Endothelial cell of umbilical vein (primary cell): Measurements from ENCODE around the gene UST. TPM values are rescaled to one million over a fixed set of nuclear protein-coding genes. Genes with fewer than 3 reads are reported as not detected.
"Not testable (repeated sequence)": the region's sequence is repeated elsewhere in the genome, so short reads cannot be mapped to it uniquely, and the experiment has no call there.

Source experiments
- BruUV-seq: library from RNA; stranded (reverse); fragments of 400-500 nt; replicated peaks from 2 replicates; lab custom pipeline; 2021; lab: Mats Ljungman, UMichigan
- CTCF ChIA-PET: fragments of 300-600, 350-600 bp; sonication (Branson Sonifier 250); formaldehyde crosslinking; loops from one replicate; lab custom pipeline; 2021; ENCODE audit warnings: antibody characterized with exemption, inconsistent platforms; lab: Charles Lee
- POLR2A ChIA-PET: fragments of 300-600, 350-600 bp; sonication (Branson Sonifier 250); formaldehyde crosslinking; loops from one replicate; lab custom pipeline; 2021; ENCODE audit warnings: antibody characterized with exemption, inconsistent platforms; lab: Charles Lee
- DNase-seq: peaks from one replicate; pipeline ENCODE4 v3.0.0-alpha.2; 2011; ENCODE audit warnings: low read depth, low spot score
- FAIRE-seq: peaks from 2 replicates; lab custom pipeline; 2011; peaks lifted over from hg19 to GRCh38; lab: Jason Lieb, UNC
- H2AFZ ChIP-seq: 2 replicates; pipeline ENCODE4 v1.6.0; 2012; ENCODE audit warnings: low read depth, low read length, control low read depth, inconsistent platforms
- H3K27ac ChIP-seq: 2 replicates; pipeline ENCODE4 v1.5.1; 2011; ENCODE audit warnings: low read depth, mild to moderate bottlenecking, control low read depth, low read length, moderate library complexity; ENCODE audit not compliant: insufficient read depth
- H3K27me3 ChIP-seq, 2 experiments: 2 replicates each; pipeline versions ENCODE4 v1.6.0 to v1.6.1; 2011; ENCODE audit warnings: low read length in 2 of 2, mixed read lengths in 1 of 2; ENCODE audit not compliant: control insufficient read depth in 2 of 2, insufficient read depth in 2 of 2
- H3K36me3 ChIP-seq, 2 experiments: 2 replicates in 1 of 2; 3 replicates in 1 of 2; pipeline ENCODE4 v1.5.1; 2011; ENCODE audit warnings: low read length in 2 of 2, mild to moderate bottlenecking in 1 of 2, moderate library complexity in 1 of 2; ENCODE audit not compliant: control insufficient read depth in 2 of 2, insufficient read depth in 2 of 2; ENCODE audit errors: extremely low read depth in 1 of 2
- H3K4me1 ChIP-seq: 3 replicates; pipeline ENCODE4 v1.5.1; 2011; ENCODE audit warnings: mild to moderate bottlenecking, low read length; ENCODE audit not compliant: control insufficient read depth, insufficient read depth; ENCODE audit errors: extremely low read depth
- H3K4me2 ChIP-seq: 2 replicates; pipeline ENCODE4 v1.6.1; 2011; ENCODE audit warnings: low read length, control low read depth, mixed read lengths; ENCODE audit not compliant: insufficient read depth
- H3K4me3 ChIP-seq, 3 experiments: fragments of 200-600 bp in 1 of 3; sonication (generic), shearing (Covaris generic) in 1 of 3; replicated peaks in 1 of 3; 2 replicates each; pipeline ENCODE4 v1.5.1; 2011 to 2016; ENCODE audit warnings: control low read depth in 3 of 3, low read length in 3 of 3, mild to moderate bottlenecking in 2 of 3, inconsistent platforms in 1 of 3, low read depth in 1 of 3, moderate library complexity in 1 of 3; ENCODE audit not compliant: insufficient read depth in 1 of 3
- H3K79me2 ChIP-seq: 2 replicates; pipeline ENCODE4 v1.6.0; 2012; ENCODE audit warnings: low read length, inconsistent platforms; ENCODE audit not compliant: control insufficient read depth, insufficient read depth
- H3K9ac ChIP-seq: replicated peaks from 2 replicates; pipeline ENCODE3; 2011; ENCODE audit warnings: low read length, control low read depth; ENCODE audit not compliant: insufficient read depth; ENCODE audit errors: extremely low read depth
- H3K9me1 ChIP-seq: replicated peaks from 3 replicates; pipeline ENCODE4 v1.6.0; 2011; ENCODE audit warnings: mild to moderate bottlenecking, low read length; ENCODE audit not compliant: control insufficient read depth, insufficient read depth; ENCODE audit errors: extremely low read depth
- H3K9me3 ChIP-seq: replicated peaks from 2 replicates; pipeline ENCODE4 v1.5.1; 2012; ENCODE audit warnings: low read length, inconsistent platforms; ENCODE audit not compliant: control insufficient read depth, insufficient read depth
- H4K20me1 ChIP-seq: replicated peaks from 2 replicates; pipeline ENCODE3; 2011; ENCODE audit warnings: mild to moderate bottlenecking, low read length; ENCODE audit not compliant: control insufficient read depth, insufficient read depth; ENCODE audit errors: extremely low read depth
- CTCF ChIP-seq, 2 donors: IDR thresholded peaks; 1 replicate in 1 of 2; 2 replicates in 1 of 2; pipeline ENCODE4 v1.5.1; 2011; ENCODE audit warnings: low read length in 2 of 2, mild to moderate bottlenecking in 2 of 2, moderate library complexity in 2 of 2, control low read depth in 1 of 2, inconsistent platforms in 1 of 2, low read depth in 1 of 2; ENCODE audit not compliant: insufficient read depth in 1 of 2; ENCODE audit errors: extremely low read depth in 1 of 2
- EZH2 ChIP-seq: IDR thresholded peaks from 2 replicates; pipeline ENCODE4 v1.6.1; 2012; ENCODE audit warnings: borderline replicate concordance, low read depth, mild to moderate bottlenecking, moderate library complexity, low read length, inconsistent platforms; ENCODE audit not compliant: severe bottlenecking
- GATA2 ChIP-seq: IDR thresholded peaks from 2 replicates; pipeline ENCODE4 v1.7.0; 2011; ENCODE audit warnings: low read depth, mild to moderate bottlenecking, moderate library complexity, mixed read lengths, low read length; ENCODE audit not compliant: insufficient read length, insufficient read depth
- MYC ChIP-seq: IDR thresholded peaks from one replicate; pipeline ENCODE4 v1.6.1; 2011; ENCODE audit warnings: mild to moderate bottlenecking, low read depth, low read length
- POLR2A ChIP-seq: IDR thresholded peaks from 2 replicates; pipeline ENCODE4 v1.6.1; 2012; ENCODE audit warnings: low read depth, mild to moderate bottlenecking, control low read depth, low read length
- POLR2AphosphoS5 ChIP-seq: IDR thresholded peaks from 2 replicates; pipeline ENCODE4 v1.6.1; 2012; ENCODE audit warnings: low read depth, mild to moderate bottlenecking, control low read depth, low read length, moderate library complexity; ENCODE audit not compliant: insufficient read depth
- dilution Hi-C: fragments of 300-500 bp; cut with MboI; formaldehyde crosslinking; loops from one replicate; pipeline ENCODE4 v1.15.0; 2019; ENCODE audit warnings: low sequenced_read_pairs; ENCODE audit not compliant: extremely low pct_ligation_motif_present
- intact Hi-C: fragments of 100-400 bp; cut with micrococcal nuclease; formaldehyde crosslinking; loops from one replicate; pipeline ENCODE4 v1.10.0; 2022
- polyA plus RNA-seq, 4 experiments: library from polyadenylated mRNA; depleted of rRNA in 3 of 4; stranded (reverse) in 3 of 4; unstranded in 1 of 4; fragments of >200 nt; gene quantifications; 2 replicates each; pipeline versions ENCODE4 v1.2.1 to v1.2.3, GENCODE V29; 2011 to 2012; ENCODE audit warnings: missing spikeins in 1 of 4
- total RNA-seq: library from RNA; stranded (reverse); gene quantifications from 2 replicates; pipeline ENCODE4 v1.2.3, GENCODE V29; 2021

UST gene
- total and polyA plus RNA-seq, 2 donors (not counting 3 experiments of a cell fraction or from before 2014, with no cell fraction given), result 0.26 to 0.84 TPM

DNA sequence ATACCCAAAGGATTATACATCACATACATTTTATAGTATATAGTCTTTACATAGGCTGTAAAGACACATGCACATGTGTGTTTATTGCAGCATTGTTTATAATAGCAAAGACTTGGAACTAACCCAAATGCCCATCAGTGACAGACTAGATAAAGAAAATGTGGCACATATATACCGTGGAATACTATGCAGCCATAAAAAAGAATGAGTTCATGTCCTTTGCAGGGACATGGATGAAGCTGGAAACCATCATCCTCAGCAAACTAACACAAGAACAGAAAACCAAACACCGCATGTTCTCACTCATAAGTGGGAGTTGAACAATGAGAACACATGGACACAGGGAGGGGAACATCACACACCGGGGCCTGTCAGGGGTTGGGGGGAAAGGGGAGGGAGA is 231.5 kb downstream of the UST start:
- H3K4me3 ChIP-seq, H3K9ac ChIP-seq, H3K36me3 ChIP-seq, DNase-seq, H3K9me1 ChIP-seq, POLR2A ChIA-PET, H3K27me3 ChIP-seq, H2AFZ ChIP-seq, CTCF ChIA-PET, H3K27ac ChIP-seq, H3K4me1 ChIP-seq, H4K20me1 ChIP-seq, intact Hi-C loops, H3K9me3 ChIP-seq, H3K4me2 ChIP-seq, dilution Hi-C loops, FAIRE-seq, H3K79me2 ChIP-seq, BruUV-seq: not testable (repeated sequence)

DNA sequence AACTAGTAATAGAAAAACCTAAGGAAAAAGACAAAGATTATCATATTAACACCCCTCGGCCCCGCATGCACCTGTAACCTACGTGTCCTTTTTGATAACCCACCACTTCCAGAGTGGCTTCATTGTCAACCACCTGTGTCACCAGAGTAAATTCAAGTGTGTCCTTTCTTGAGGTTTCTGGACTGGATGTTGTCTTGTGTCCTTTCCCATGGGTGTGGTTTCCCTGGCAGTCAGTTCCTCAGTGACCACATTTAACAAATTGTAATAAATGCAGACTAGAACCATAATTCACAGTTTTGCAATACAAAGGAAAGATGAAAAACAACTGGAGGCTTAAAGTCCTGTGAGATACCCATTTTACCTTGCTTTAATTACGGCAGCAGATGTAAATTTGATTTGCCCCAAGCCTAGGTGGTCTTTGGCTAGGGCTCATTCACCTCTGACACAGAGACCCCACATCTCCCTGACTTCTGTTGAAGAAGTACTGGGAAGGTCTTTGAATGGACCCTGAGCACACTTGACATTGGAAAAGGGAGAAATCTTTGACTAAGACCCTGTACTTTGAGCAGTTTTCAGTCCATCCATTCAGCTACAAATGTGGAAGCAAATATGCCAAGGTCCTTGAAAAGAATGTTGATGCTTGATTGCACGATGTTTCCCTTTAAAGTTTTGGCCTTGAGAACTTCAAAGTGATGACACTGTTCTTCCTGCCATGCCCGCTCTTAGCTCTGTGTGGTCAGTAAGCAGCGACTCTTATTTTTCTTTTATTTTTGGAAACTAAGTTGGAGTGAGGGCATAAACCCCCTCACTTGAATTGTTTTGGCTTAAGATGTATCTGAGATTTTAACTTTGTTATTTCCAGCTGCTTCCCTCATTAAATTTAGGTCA is 232.4 kb downstream of the UST start:
- Histone ChIP-seq H3K4me1 (no peaks in the 10 kb centered on the region), H3K4me2 (no peak overlapping the region), H3K9ac (no peak overlapping the region), H3K36me3 (no peaks in the 10 kb centered on the region), H2AFZ (no peak overlapping the region), H3K4me3 (no peak overlapping the region), H4K20me1 (no peaks in the 10 kb centered on the region), H3K27me3 (peaks cover 0 to 4% of the 10 kb centered on the region in 2 experiments), H3K9me3 (no peaks in the 10 kb centered on the region), H3K27ac (no peak overlapping the region), H3K79me2 (no peaks in the 10 kb centered on the region), H3K9me1 (no peaks in the 10 kb centered on the region)
- POLR2A ChIA-PET, result no interaction called here
- CTCF ChIA-PET, result no interaction called here
- DNase-seq, result no peak
- FAIRE-seq, result no peak
- intact Hi-C loops, result no loop called here
- BruUV-seq, result no TSS peak
- dilution Hi-C loops, result no loop called here
- TF ChIP-seq POLR2AphosphoS5 (no peak), GATA2 (no peak), EZH2 (no peak), CTCF (IDR thresholded peaks at IDR 0.05; ENCODE audit: extremely low read depth in 1 of 2, insufficient read depth in 1 of 2, low read depth in 1 of 2, low read length in 2 of 2) (no peak), MYC (no peak), POLR2A (no peak)
